Mucosa of stomach (tissue), 1 donor: ENCODE data around the gene BAD.

ENCODE experiments used
- H3K27me3 ChIP-seq: one replicate; pipeline ENCODE4 v1.7.0; 2013; ENCODE audit warnings: mild to moderate bottlenecking, low read length; ENCODE audit not compliant: control insufficient read depth, insufficient read depth
- H3K36me3 ChIP-seq: one replicate; pipeline ENCODE4 v1.7.0; 2013; ENCODE audit warnings: low read length; ENCODE audit not compliant: control insufficient read depth, insufficient read depth
- H3K4me1 ChIP-seq: one replicate; pipeline ENCODE4 v1.7.0; 2013; ENCODE audit warnings: mild to moderate bottlenecking, low read length; ENCODE audit not compliant: control insufficient read depth, insufficient read depth
- H3K4me3 ChIP-seq: one replicate; pipeline ENCODE4 v1.7.0; 2013; ENCODE audit warnings: low read length
- H3K9ac ChIP-seq: one replicate; pipeline ENCODE4 v1.7.0; 2013; ENCODE audit warnings: mild to moderate bottlenecking, low read length, moderate library complexity
- H3K9me3 ChIP-seq: one replicate; pipeline ENCODE4 v1.7.0; 2013; ENCODE audit warnings: mild to moderate bottlenecking, low read length, moderate library complexity; ENCODE audit not compliant: control insufficient read depth
- donor health status: Pancreatic carcinoma.

BAD gene

DNA sequence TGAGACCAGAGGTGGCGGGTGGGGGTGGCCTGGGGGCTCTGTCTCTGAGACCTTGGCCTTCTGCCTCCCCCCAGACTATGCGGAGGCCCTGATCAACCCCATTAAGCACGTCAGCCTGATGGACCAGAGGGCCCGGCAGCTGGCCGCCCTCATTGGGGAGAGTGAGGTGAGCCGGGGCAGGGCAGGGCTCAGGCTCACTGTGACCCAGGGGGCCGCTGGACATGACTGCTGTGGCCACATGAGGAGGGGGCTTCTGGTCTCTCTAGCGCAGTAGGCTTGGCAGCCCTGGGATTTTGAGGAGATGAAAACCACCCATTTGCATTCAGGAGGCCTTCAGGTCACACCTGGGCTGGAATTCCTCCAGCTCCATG, 20.5 kb downstream of the BAD start:
- no peak overlapping the region for H3K9ac ChIP-seq
- no peaks in the 10 kb centered on the region for H3K27me3 ChIP-seq
- H3K9me3 ChIP-seq: no peaks in the 10 kb centered on the region
- H3K36me3 ChIP-seq: peaks cover 17% of the 10 kb centered on the region
- peaks cover 21% of the 10 kb centered on the region for H3K4me1 ChIP-seq
- no peak overlapping the region for H3K4me3 ChIP-seq

DNA sequence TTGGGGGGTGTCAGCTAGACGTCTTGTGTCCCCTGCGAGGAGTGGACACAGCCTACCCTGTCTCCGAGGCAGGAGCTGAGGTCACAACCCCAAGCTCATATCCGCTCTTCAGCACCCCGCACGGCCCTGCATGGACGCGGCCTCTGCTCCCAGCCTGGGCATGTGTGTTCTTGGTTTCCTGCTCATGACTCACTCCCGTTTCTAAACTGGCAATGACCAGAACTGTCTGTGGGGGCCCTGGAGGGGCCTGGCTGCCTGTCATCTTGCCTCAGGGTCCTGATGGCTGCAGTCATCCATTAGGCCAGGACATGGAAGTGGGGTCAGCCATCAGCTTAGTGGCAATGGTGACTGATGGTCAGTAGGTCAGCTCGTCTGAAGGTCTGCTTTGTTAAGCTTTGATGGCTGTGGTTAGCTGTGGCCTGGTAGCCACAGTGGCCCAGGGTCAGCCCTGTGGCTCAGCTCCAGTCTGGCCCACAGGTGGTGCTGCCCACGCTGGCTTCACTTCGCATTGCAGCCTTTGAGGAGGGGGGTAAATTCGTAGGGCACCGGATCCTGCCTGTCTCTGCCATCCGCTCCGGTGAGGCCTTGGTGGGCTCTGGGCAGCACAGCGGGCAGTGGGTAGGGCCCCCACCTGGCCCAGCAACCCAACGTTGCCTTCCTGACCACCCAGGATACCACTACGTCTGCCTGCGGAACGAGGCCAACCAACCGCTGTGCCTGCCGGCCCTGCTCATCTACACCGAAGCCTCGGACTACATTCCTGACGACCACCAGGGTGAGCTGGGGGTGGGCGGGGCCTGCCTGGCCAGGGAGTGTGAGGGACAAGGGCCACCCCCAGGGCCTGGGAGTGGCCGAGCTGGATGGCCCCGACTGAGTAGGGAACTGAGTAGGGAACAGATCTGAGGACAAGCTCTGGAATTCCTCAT, 21.2 kb downstream of the BAD start:
- Histone ChIP-seq H3K36me3 (peaks cover 17% of the 10 kb centered on the region), H3K4me1 (peaks cover 14% of the 10 kb centered on the region)

DNA sequence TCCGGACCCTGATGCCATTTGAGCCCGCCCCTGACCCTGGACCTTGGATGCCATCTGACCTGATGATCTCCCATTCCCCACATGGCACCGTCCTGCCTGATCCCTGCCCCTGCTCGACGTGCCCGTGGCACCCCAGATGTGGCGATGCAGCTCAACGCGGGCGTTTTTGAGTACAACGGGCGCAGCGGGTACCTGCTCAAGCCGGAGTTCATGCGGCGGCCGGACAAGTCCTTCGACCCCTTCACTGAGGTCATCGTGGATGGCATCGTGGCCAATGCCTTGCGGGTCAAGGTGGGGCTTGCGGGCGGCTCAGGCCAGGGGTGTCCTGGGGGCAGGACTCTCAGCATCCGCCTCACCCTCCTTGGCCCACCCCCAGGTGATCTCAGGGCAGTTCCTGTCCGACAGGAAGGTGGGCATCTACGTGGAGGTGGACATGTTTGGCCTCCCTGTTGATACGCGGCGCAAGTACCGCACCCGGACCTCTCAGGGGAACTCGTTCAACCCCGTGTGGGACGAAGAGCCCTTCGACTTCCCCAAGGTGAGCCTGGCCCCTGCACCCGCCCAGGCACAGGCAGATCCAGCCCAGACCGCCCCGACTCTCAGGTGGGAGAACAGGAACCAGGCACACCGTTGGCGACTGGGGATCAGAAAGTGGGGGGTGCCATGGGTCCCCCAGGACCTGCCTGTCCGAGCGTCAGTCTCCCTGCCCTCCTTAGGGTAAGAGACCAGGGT, 22.0 kb downstream of the BAD start:
- Histone ChIP-seq H3K9me3 (no peaks in the 10 kb centered on the region), H3K36me3 (peaks cover 17% of the 10 kb centered on the region), H3K27me3 (no peaks in the 10 kb centered on the region)

More for the DNA sequence above, 21.2 kb downstream of the BAD start:
- Histone ChIP-seq H3K9ac (no peak overlapping the region), H3K4me3 (no peak overlapping the region), H3K9me3 (no peaks in the 10 kb centered on the region), H3K27me3 (no peaks in the 10 kb centered on the region)

DNA sequence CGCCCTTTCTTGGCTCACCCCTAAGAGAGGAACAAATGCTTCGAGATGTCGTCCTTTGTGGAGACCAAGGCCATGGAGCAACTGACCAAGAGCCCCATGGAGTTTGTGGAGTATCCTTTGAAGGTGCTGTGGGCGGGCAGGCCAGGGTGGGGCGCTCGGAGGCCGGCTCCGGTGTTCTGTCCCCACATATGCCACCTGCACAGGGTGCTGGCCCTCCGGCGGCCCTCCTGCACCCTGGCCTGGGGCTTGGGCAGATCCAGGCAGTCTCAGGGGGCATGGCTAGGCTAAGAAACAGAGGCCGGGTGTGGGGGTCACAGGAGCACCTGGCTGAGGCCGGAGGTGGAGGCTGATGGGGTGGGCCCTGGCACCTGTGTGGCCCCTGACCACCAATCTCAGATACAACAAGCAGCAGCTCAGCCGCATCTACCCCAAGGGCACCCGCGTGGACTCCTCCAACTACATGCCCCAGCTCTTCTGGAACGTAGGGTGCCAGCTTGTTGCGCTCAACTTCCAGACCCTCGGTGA, 22.8 kb downstream of the BAD start:
- H3K9ac ChIP-seq: no peak overlapping the region
- H3K4me1 ChIP-seq: no peaks in the 10 kb centered on the region
- no peak overlapping the region for H3K4me3 ChIP-seq
- peaks cover 17% of the 10 kb centered on the region for H3K36me3 ChIP-seq
- H3K9me3 ChIP-seq: no peaks in the 10 kb centered on the region
- no peaks in the 10 kb centered on the region for H3K27me3 ChIP-seq

More for the DNA sequence above, 22.0 kb downstream of the BAD start:
- Histone ChIP-seq H3K4me1 (peaks cover 6% of the 10 kb centered on the region), H3K4me3 (no peak overlapping the region), H3K9ac (no peak overlapping the region)

DNA sequence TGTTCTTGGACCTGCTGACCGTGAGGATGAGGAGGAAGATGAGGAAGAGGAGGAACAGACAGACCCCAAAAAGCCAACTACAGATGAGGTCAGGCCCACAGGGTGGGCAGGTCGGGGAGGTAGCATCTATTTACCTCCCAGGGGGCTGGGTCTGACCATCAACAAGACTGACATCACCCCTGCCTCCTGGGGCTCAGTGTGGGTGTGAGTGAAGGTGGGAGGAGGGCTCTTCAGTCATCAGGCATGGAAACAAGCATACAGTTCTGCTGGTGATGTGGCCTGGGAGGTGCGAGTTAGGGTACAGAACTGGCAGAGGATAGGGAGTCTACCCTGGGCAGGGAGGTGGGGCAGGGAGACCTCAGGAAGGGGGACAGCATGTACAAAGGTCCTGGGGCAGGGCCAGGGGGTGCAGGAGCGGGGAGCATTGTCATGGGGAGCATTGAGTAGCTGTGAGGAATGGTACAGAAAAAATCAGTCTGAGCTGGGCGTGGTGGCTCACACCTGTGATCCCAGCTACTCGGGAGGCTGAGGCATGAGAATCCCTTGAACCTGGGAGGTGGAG, 24.2 kb downstream of the BAD start:
- Histone ChIP-seq H3K27me3 (no peaks in the 10 kb centered on the region), H3K36me3 (peaks cover 26% of the 10 kb centered on the region), H3K9ac (no peak overlapping the region), H3K9me3 (no peaks in the 10 kb centered on the region), H3K4me3 (no peak overlapping the region), H3K4me1 (no peaks in the 10 kb centered on the region)

DNA sequence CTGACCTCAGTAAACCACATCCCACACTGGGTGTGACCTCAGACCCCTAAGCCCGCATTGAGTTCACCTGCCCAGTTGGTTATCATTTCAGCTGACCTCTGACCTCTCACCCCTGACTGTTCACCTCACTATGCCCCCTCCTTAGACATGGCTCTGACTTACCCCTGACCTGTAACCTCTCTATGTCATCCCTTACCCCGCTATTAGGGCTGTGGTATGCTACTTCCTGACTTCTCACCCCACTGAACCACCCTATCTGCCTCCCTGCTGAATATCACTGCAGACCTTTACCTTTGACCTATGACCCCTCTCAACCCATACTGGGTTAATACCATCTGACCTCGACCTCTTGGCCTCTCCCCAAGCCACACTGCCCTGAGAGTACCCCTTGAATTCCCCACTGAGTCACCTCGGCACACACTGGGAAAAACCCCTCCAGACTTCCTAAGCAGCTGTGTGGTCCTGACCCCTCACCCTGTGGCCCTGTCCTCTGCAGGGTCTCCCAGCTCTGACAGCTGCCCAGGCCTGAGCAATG, 24.9 kb downstream of the BAD start:
- no peaks in the 10 kb centered on the region for H3K27me3 ChIP-seq
- no peaks in the 10 kb centered on the region for H3K4me1 ChIP-seq
- no peaks in the 10 kb centered on the region for H3K9me3 ChIP-seq
- no peak overlapping the region for H3K4me3 ChIP-seq
- peaks cover 32% of the 10 kb centered on the region for H3K36me3 ChIP-seq
- no peak overlapping the region for H3K9ac ChIP-seq

DNA sequence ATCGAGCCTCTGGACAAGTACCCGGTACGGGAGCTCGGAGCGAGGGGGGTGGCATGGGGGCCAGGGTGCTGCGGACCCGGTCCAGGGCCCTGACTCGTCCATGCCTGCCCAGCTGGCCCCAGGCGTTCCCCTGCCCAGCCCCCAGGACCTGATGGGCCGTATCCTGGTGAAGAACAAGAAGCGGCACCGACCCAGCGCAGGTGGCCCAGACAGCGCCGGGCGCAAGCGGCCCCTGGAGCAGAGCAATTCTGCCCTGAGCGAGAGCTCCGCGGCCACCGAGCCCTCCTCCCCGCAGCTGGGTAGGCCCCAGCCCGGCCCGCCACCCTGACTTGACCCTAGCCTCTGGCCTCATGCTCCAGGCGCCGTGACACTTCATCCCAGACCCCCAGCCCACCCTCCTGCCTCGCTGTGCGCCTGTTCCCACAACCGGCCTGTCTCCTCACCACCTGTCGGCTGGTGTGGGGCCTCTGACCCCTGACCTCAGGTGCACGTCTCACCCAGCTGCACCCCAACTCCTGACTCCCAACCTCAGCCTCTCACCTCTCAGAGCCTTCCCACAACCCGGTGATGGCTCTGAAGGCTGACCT, 25.4 kb downstream of the BAD start:
- no peak overlapping the region for H3K4me3 ChIP-seq
- peaks cover 33% of the 10 kb centered on the region for H3K36me3 ChIP-seq

GRCh38 chr11:64258356-64258755, 26.1 kb downstream of the BAD start:
- Histone ChIP-seq H3K27me3 (no peaks in the 10 kb centered on the region), H3K4me1 (peaks cover 6% of the 10 kb centered on the region), H3K9me3 (no peaks in the 10 kb centered on the region), H3K9ac (no peak overlapping the region), H3K36me3 (peaks cover 28% of the 10 kb centered on the region), H3K4me3 (no peak overlapping the region)

More for the DNA sequence above, 25.4 kb downstream of the BAD start:
- Histone ChIP-seq H3K9me3 (no peaks in the 10 kb centered on the region), H3K4me1 (no peaks in the 10 kb centered on the region), H3K27me3 (no peaks in the 10 kb centered on the region), H3K9ac (no peak overlapping the region)

GRCh38 chr11:64256300-64256699, 28.2 kb downstream of the BAD start:
- H3K9ac ChIP-seq: no peak overlapping the region
- H3K27me3 ChIP-seq: no peaks in the 10 kb centered on the region
- H3K36me3 ChIP-seq: peaks cover 21% of the 10 kb centered on the region
- H3K9me3 ChIP-seq: no peaks in the 10 kb centered on the region
- H3K4me1 ChIP-seq: peaks cover 21% of the 10 kb centered on the region
- H3K4me3 ChIP-seq: no peak overlapping the region

- no peak overlapping the region for H3K9ac ChIP-seq
- H3K4me3 ChIP-seq: no peak overlapping the region
- H3K36me3 ChIP-seq: peaks cover 21% of the 10 kb centered on the region
- H3K27me3 ChIP-seq: peaks cover 5% of the 10 kb centered on the region
- H3K9me3 ChIP-seq: no peaks in the 10 kb centered on the region
- H3K4me1 ChIP-seq: peaks cover 28% of the 10 kb centered on the region
Measured at GRCh38 chr11:64255135-64256128, 29.0 kb downstream of the BAD start.

- peaks cover 16% of the 10 kb centered on the region for H3K36me3 ChIP-seq
- H3K27me3 ChIP-seq: peaks cover 5% of the 10 kb centered on the region
- peaks cover 29% of the 10 kb centered on the region for H3K4me1 ChIP-seq
- no peak overlapping the region for H3K4me3 ChIP-seq
- H3K9ac ChIP-seq: no peak overlapping the region
- H3K9me3 ChIP-seq: no peaks in the 10 kb centered on the region
Measured at GRCh38 chr11:64254326-64254725, 30.1 kb downstream of the BAD start.
